H1 (cell line): ENCODE results near the gene ARL14EPL. TPM values are rescaled to one million over a fixed set of nuclear protein-coding genes. Genes with fewer than 3 reads are reported as not detected.

Experiments used
- CTCF ChIA-PET: fragments of 300-600 bp; sonication (Branson Sonifier 250); formaldehyde crosslinking; loops from one replicate; lab custom pipeline; 2021; ENCODE audit not compliant: partially characterized antibody; lab: Charles Lee
- POLR2A ChIA-PET: fragments of 300-600 bp; sonication (Branson Sonifier 250); formaldehyde crosslinking; loops from one replicate; lab custom pipeline; 2021; ENCODE audit warnings: inconsistent platforms; ENCODE audit not compliant: partially characterized antibody; lab: Charles Lee
- DNase-seq, 2 experiments: peaks; one replicate each; pipeline versions ENCODE4 v3.0.0 to v3.0.0-alpha.2; 2010 to 2022; ENCODE audit warnings: low spot score in 2 of 2, low read depth in 1 of 2, mixed read lengths in 1 of 2
- FAIRE-seq: peaks from 2 replicates; lab custom pipeline; 2011; peaks lifted over from hg19 to GRCh38; lab: Jason Lieb, UNC
- H2AFZ ChIP-seq: 2 replicates; pipeline ENCODE4 v1.8.1; 2012; ENCODE audit warnings: low read length, inconsistent platforms
- H2AK5ac ChIP-seq: 2 replicates; pipeline ENCODE4 v1.6.1; 2013; ENCODE audit warnings: low read depth, low read length
- H2BK120ac ChIP-seq: replicated peaks from 2 replicates; pipeline ENCODE3; 2013; ENCODE audit warnings: low read depth, low read length, inconsistent platforms
- H2BK12ac ChIP-seq: 2 replicates; pipeline ENCODE4 v1.6.1; 2013; ENCODE audit warnings: low read depth, low read length
- H2BK15ac ChIP-seq: 2 replicates; pipeline ENCODE4 v1.6.1; 2013; ENCODE audit warnings: low read length
- H2BK20ac ChIP-seq: 2 replicates; pipeline ENCODE4 v1.6.1; 2013; ENCODE audit warnings: low read length
- H2BK5ac ChIP-seq: 2 replicates; pipeline ENCODE4 v1.6.1; 2013; ENCODE audit warnings: low read depth, low read length
- H3K14ac ChIP-seq: 2 replicates; pipeline ENCODE4 v1.6.1; 2013; ENCODE audit warnings: inconsistent platforms; ENCODE audit not compliant: insufficient read length
- H3K18ac ChIP-seq: 2 replicates; pipeline ENCODE4 v1.6.1; 2013; ENCODE audit warnings: low read length; ENCODE audit errors: extremely low read depth
- H3K23ac ChIP-seq: 2 replicates; pipeline ENCODE4 v1.6.1; 2013; ENCODE audit warnings: inconsistent platforms; ENCODE audit not compliant: insufficient read length
- H3K23me2 ChIP-seq: 2 replicates; pipeline ENCODE4 v1.6.1; 2013; ENCODE audit warnings: low read depth, low read length
- H3K27ac ChIP-seq: 2 replicates; pipeline ENCODE4 v1.6.1; 2011; ENCODE audit warnings: low read depth, low read length, inconsistent platforms
- H3K27me3 ChIP-seq, 4 experiments: replicated peaks in 1 of 4; 1 replicate in 1 of 4; 2 replicates in 3 of 4; pipeline versions ENCODE4 v1.6.1 to v1.8.1; 2011 to 2013; ENCODE audit warnings: low read length in 3 of 4, mild to moderate bottlenecking in 3 of 4, inconsistent platforms in 2 of 4, mixed read lengths in 2 of 4, moderate library complexity in 1 of 4; ENCODE audit not compliant: control insufficient read depth in 3 of 4, insufficient read depth in 3 of 4; ENCODE audit errors: extremely low read depth in 1 of 4
- H3K36me3 ChIP-seq, 4 experiments: 2 replicates each; pipeline versions ENCODE4 v1.6.1 to v1.8.1; 2011 to 2013; ENCODE audit warnings: mild to moderate bottlenecking in 4 of 4, low read length in 3 of 4, moderate library complexity in 2 of 4, control low read depth in 1 of 4, inconsistent platforms in 1 of 4; ENCODE audit not compliant: insufficient read depth in 4 of 4, control insufficient read depth in 2 of 4
- H3K4ac ChIP-seq: replicated peaks from 2 replicates; pipeline ENCODE3; 2013; ENCODE audit warnings: low read length, low read depth, mixed read lengths, inconsistent platforms; ENCODE audit not compliant: insufficient read length
- H3K4me1 ChIP-seq, 4 experiments: replicated peaks in 1 of 4; 1 replicate in 1 of 4; 2 replicates in 3 of 4; pipeline versions ENCODE4 v1.6.1 to v1.8.1; 2011 to 2013; ENCODE audit warnings: low read length in 3 of 4, inconsistent platforms in 2 of 4, mixed read lengths in 1 of 4; ENCODE audit not compliant: insufficient read depth in 4 of 4, control insufficient read depth in 3 of 4
- H3K4me2 ChIP-seq, 2 experiments: 2 replicates each; pipeline versions ENCODE4 v1.6.1 to v1.8.1; 2011 to 2013; ENCODE audit warnings: low read depth in 2 of 2, low read length in 2 of 2, control low read depth in 1 of 2, inconsistent platforms in 1 of 2, mild to moderate bottlenecking in 1 of 2; ENCODE audit not compliant: insufficient read depth in 1 of 2
- H3K4me3 ChIP-seq, 4 experiments: fragments of 200-600, 300-600 bp in 1 of 4; sonication (generic), shearing (Covaris generic), sonication (Bioruptor Twin) in 1 of 4; 2 replicates each; pipeline versions ENCODE4 v1.5.1 to v1.8.1; 2011 to 2016; ENCODE audit warnings: low read length in 4 of 4, low read depth in 3 of 4, control low read depth in 2 of 4, inconsistent platforms in 2 of 4, mild to moderate bottlenecking in 2 of 4, mixed read lengths in 1 of 4, moderate library complexity in 1 of 4; ENCODE audit not compliant: insufficient read depth in 2 of 4; ENCODE audit errors: extremely low read depth in 1 of 4
- H3K56ac ChIP-seq: replicated peaks from 2 replicates; pipeline ENCODE3; 2013; ENCODE audit warnings: low read depth, mild to moderate bottlenecking, mixed read lengths, low read length, inconsistent platforms; ENCODE audit not compliant: insufficient read length
- H3K79me1 ChIP-seq: 2 replicates; pipeline ENCODE4 v1.6.1; 2013; ENCODE audit warnings: low read depth, low read length, control low read depth
- H3K79me2 ChIP-seq, 2 experiments: 2 replicates each; pipeline versions ENCODE4 v1.6.1 to v1.8.1; 2012 to 2013; ENCODE audit warnings: low read length in 2 of 2, mild to moderate bottlenecking in 2 of 2, inconsistent platforms in 1 of 2; ENCODE audit not compliant: insufficient read depth in 2 of 2, control insufficient read depth in 1 of 2
- H3K9ac ChIP-seq, 4 experiments: replicated peaks in 1 of 4; 1 replicate in 1 of 4; 2 replicates in 3 of 4; pipeline versions ENCODE4 v1.6.1 to v1.8.1; 2011 to 2013; ENCODE audit warnings: low read depth in 3 of 4, low read length in 3 of 4, control low read depth in 2 of 4, mild to moderate bottlenecking in 2 of 4, moderate library complexity in 2 of 4, inconsistent platforms in 1 of 4; ENCODE audit errors: extremely low read depth in 1 of 4
- H3K9me3 ChIP-seq, 2 experiments: 2 replicates each; pipeline versions ENCODE4 v1.6.1 to v1.8.1; 2012 to 2013; ENCODE audit warnings: mild to moderate bottlenecking in 2 of 2, moderate library complexity in 2 of 2, control low read depth in 1 of 2, inconsistent platforms in 1 of 2, low read depth in 1 of 2, low read length in 1 of 2, mixed read lengths in 1 of 2; ENCODE audit not compliant: insufficient read depth in 2 of 2
- H4K20me1 ChIP-seq, 2 experiments: replicated peaks in 1 of 2; 2 replicates each; pipeline versions ENCODE3 to v1.8.1; 2011 to 2013; ENCODE audit warnings: inconsistent platforms in 2 of 2, low read length in 2 of 2, mild to moderate bottlenecking in 1 of 2; ENCODE audit not compliant: insufficient read depth in 2 of 2, control insufficient read depth in 1 of 2
- H4K5ac ChIP-seq: 2 replicates; pipeline ENCODE4 v1.6.1; 2013; ENCODE audit warnings: low read length, low read depth, mixed read lengths, inconsistent platforms; ENCODE audit not compliant: insufficient read length
- H4K8ac ChIP-seq: 2 replicates; pipeline ENCODE4 v1.8.0; 2013; ENCODE audit warnings: mild to moderate bottlenecking, moderate library complexity, low read length, inconsistent platforms; ENCODE audit not compliant: insufficient read depth; ENCODE audit errors: extremely low read depth
- H4K91ac ChIP-seq: replicated peaks from 2 replicates; pipeline ENCODE3; 2013; ENCODE audit warnings: low read length, mixed read lengths, inconsistent platforms; ENCODE audit not compliant: insufficient read length
- GTF2F1 ChIP-seq: IDR thresholded peaks from 2 replicates; pipeline ENCODE4 v1.6.1; 2012; ENCODE audit warnings: low read depth, low read length, improper control_type of control experiment, borderline replicate concordance
- JUND ChIP-seq: IDR thresholded peaks from 2 replicates; pipeline ENCODE4 v1.6.1; 2011; ENCODE audit warnings: mild to moderate bottlenecking, improper control_type of control experiment, low read length
- POU5F1 ChIP-seq: IDR thresholded peaks from 2 replicates; pipeline ENCODE4 v1.6.1; 2011; ENCODE audit warnings: low read depth, mild to moderate bottlenecking, low read length, moderate library complexity
- YY1 ChIP-seq: IDR thresholded peaks from 2 replicates; pipeline ENCODE4 v1.6.1; 2011; ENCODE audit warnings: low read depth, mild to moderate bottlenecking, low read length
- polyA plus RNA-seq, 7 experiments: library from polyadenylated mRNA; depleted of rRNA in 3 of 7; stranded (reverse) in 5 of 7; unstranded in 2 of 7; fragments of >200 nt in 5 of 7; fragments of 200-250 nt in 2 of 7; gene quantifications; 1 replicate in 5 of 7; 2 replicates in 1 of 7; 4 replicates in 1 of 7; pipeline versions ENCODE4 v1.2.1 to v1.2.3, GENCODE V29; 2011 to 2013; ENCODE audit warnings: missing spikeins in 2 of 7, mixed read lengths in 2 of 7
- total RNA-seq: library from RNA; stranded (reverse); fragmentation: NEBNext Ultra II Directional; extraction: Animal tissue kit (Norgen Biotek cat#: 25700); gene quantifications from 2 replicates; pipeline ENCODE4 v1.2.1, GENCODE V29; 2021
- TF ChIP-seq, protein P1 (sequence below): IDR thresholded peaks from 2 replicates; pipeline ENCODE4 v1.6.1; 2012; ENCODE audit warnings: inconsistent platforms

The ARL14EPL gene
- total and polyA plus RNA-seq, 2 of the 8 experiments (the other 6 are each of a cell fraction or from before 2014, with no cell fraction given) = not detected

DNA sequence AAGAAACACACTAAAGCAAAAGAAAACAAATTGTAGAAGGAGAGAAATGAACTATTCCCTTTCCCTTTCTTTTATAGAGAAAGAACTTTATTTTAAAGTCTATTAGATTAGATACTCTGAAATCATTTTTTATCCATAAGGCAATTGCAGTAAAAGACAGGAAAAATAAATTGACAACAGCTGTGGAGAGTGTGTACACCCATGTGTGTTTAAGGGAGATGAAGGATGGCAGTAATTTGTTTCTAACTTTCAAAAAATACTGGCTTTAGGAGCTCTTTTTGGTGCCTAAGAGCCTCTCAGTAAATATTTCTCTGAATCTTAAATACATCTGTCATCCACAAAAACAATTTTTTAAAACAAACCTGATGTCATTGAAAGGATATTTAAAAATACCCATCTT lies 18.3 kb upstream of the ARL14EPL start:
- FAIRE-seq (no peak), DNase-seq (no peak)
- TF ChIP-seq POU5F1 (no peak), YY1 (no peak), JUND (no peak), GTF2F1 (no peak)
- TF ChIP-seq, protein P1, sequence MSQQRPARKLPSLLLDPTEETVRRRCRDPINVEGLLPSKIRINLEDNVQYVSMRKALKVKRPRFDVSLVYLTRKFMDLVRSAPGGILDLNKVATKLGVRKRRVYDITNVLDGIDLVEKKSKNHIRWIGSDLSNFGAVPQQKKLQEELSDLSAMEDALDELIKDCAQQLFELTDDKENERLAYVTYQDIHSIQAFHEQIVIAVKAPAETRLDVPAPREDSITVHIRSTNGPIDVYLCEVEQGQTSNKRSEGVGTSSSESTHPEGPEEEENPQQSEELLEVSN = no peak
- H4K8ac ChIP-seq = no peak overlapping the region
- no peak overlapping the region for H2BK20ac ChIP-seq
- no peak overlapping the region for H3K27ac ChIP-seq
- ChIA-PET CTCF (interaction anchor here (0.7 to 1.8 kb wide), 5 partner anchors 8 to 69 kb away, joined by 3 to 6 read pairs (median 3); no protein-coding TSS in a partner anchor), POLR2A (no interaction called here)
- no peaks in the 10 kb centered on the region for H3K9me3 ChIP-seq
- no peak overlapping the region for H3K4me2 ChIP-seq
- H3K18ac ChIP-seq = no peak overlapping the region
- H2BK12ac ChIP-seq = no peak overlapping the region
- no peak overlapping the region for H4K5ac ChIP-seq
- H3K27me3 ChIP-seq = no peaks in the 10 kb centered on the region
- no peak overlapping the region for H2BK5ac ChIP-seq
- no peaks in the 10 kb centered on the region for H3K4me1 ChIP-seq
- H2AFZ ChIP-seq = no peak overlapping the region
- H4K91ac ChIP-seq = no peak overlapping the region
- no peak overlapping the region for H3K4ac ChIP-seq
- no peaks in the 10 kb centered on the region for H3K23me2 ChIP-seq
- H2AK5ac ChIP-seq = no peak overlapping the region
- no peak overlapping the region for H3K4me3 ChIP-seq
- no peaks in the 10 kb centered on the region for H3K79me2 ChIP-seq
- no peaks in the 10 kb centered on the region for H3K36me3 ChIP-seq
- H4K20me1 ChIP-seq = no peaks in the 10 kb centered on the region
- H3K9ac ChIP-seq = no peak overlapping the region
- H2BK15ac ChIP-seq = no peak overlapping the region
- H3K14ac ChIP-seq = no peak overlapping the region
- no peak overlapping the region for H3K56ac ChIP-seq
- H3K23ac ChIP-seq = no peak overlapping the region
- no peaks in the 10 kb centered on the region for H3K79me1 ChIP-seq
- H2BK120ac ChIP-seq = no peak overlapping the region
